ENCODE data around the gene THSD4. TPM values are rescaled to one million over a fixed set of nuclear protein-coding genes. Genes with fewer than 3 reads are reported as not detected.

The THSD4 gene
- total RNA-seq, 4 donors from 2014 or later, result 39.4 to 232 (median 127) TPM

- intact Hi-C loops (cut with DNase I), result no loop called here
- Histone ChIP-seq H3K27me3 (no peaks in the 10 kb centered on the region), H3K4me1 (peaks cover 0 to 88% (median 5%) of the 10 kb centered on the region in 3 donors), H3K4me3 (peak overlapping the region; percentile 37 to 60 (median 44)), H3K9me3 (no peaks in the 10 kb centered on the region), H3K27ac (peak overlapping the region; percentile 77 to 83 (median 81)), H3K36me3 (peaks cover 0 to 6% (median 0%) of the 10 kb centered on the region in 3 donors)
- TF ChIP-seq CTCF (IDR thresholded peaks at IDR 0.05) (no peak), POLR2A (IDR thresholded peaks at IDR 0.05) (no peak)
- 32 to 46% methylated on average over 2 to 5 of the region's 5 CpGs for WGBS, 2 donors
- no peak for DNase-seq
These were observed 434.4 kb downstream of the THSD4 start for GRCh38 chr15:71549697-71550096.

GRCh38 chr15:71551566-71551965 lies 436.3 kb downstream of the THSD4 start:
- Histone ChIP-seq H3K36me3 (peaks cover 0 to 6% (median 0%) of the 10 kb centered on the region in 3 donors), H3K27ac (peak overlapping the region; percentile 47 to 83 (median 70)), H3K27me3 (no peaks in the 10 kb centered on the region), H3K4me1 (peaks cover 0 to 80% (median 5%) of the 10 kb centered on the region in 3 donors), H3K9me3 (no peaks in the 10 kb centered on the region), H3K4me3 (peak overlapping the region in 3 of 4 donors; percentile 38 to 60 (median 50))
- WGBS, 2 donors, result 30 to 59% methylated on average over 4 to 5 of the region's 5 CpGs
- no peak for DNase-seq
- intact Hi-C loops (cut with DNase I), result no loop called here
- TF ChIP-seq POLR2A (IDR thresholded peaks at IDR 0.05) (no peak), CTCF (IDR thresholded peaks at IDR 0.05) (no peak)

DNA sequence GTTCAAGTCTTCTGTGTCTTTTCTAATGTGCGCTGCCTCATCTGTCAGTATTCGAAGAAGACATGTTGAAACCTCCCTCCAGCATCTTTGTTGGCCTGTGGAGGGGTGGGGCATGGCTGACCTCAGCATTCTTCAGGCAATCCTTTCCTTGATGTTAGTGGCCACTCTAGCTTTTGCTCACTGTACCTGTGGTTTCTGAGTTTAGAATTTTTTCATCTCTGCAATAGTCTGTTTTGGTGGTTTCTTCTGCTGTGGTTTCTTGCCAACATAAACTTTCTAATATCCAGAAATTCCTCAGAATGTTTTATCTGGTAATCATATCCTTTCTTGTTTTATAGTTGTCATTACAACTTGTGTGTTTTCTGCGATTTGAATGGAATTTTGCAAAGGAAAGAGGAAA lies 443.8 kb downstream of the THSD4 start:
- WGBS, 2 donors, result 34 to 62% methylated on average over 3 of the region's 3 CpGs
- H3K36me3 ChIP-seq, result peaks cover 0 to 14% (median 0%) of the 10 kb centered on the region in 3 donors
- H3K27me3 ChIP-seq, result no peaks in the 10 kb centered on the region
- no peak for DNase-seq
- peaks cover 0 to 78% (median 15%) of the 10 kb centered on the region in 3 donors for H3K4me1 ChIP-seq
- TF ChIP-seq POLR2A (IDR thresholded peaks at IDR 0.05), result no peak
- no peak for TF ChIP-seq CTCF (IDR thresholded peaks at IDR 0.05)
- H3K27ac ChIP-seq, result peak overlapping the region in 3 of 4 donors; percentile 23 to 47 (median 35)
- no peak overlapping the region for H3K4me3 ChIP-seq
- no peaks in the 10 kb centered on the region for H3K9me3 ChIP-seq
- intact Hi-C loops (cut with DNase I), result no loop called here

DNA sequence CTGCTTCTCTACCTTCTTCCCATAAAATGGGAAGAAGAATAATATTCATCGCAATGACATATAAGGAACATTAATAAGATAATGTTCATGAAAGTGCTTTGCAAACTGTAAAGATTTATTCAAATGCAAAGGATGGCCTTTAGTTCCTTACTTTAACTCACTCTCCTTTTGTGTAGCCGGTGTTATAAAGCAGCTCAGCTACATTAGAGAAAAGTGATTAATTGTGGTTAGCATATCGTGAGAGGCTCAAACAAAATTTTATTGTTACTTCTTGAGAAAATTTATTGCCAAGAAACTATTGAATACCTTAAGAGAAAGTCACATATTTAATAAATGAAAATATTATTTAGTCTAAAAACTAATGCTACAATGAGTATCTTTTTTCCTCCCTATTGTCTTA lies 444.3 kb downstream of the THSD4 start:
- H3K4me3 ChIP-seq, result no peak overlapping the region
- 31 to 35% methylated on average over 3 of the region's 3 CpGs for WGBS, 2 donors
- intact Hi-C loops (cut with DNase I), result no loop called here

GRCh38 chr15:71562251-71562650 lies 447.0 kb downstream of the THSD4 start:
- TF ChIP-seq POLR2A (IDR thresholded peaks at IDR 0.05), result no peak
- TF ChIP-seq CTCF (IDR thresholded peaks at IDR 0.05), result no peak
- 44 to 65% methylated on average over 5 of the region's 5 CpGs for WGBS, 2 donors
- Histone ChIP-seq H3K27me3 (no peaks in the 10 kb centered on the region), H3K27ac (peak overlapping the region; percentile 39 to 61 (median 44)), H3K4me3 (no peak overlapping the region), H3K4me1 (peaks cover 3 to 93% (median 20%) of the 10 kb centered on the region in 3 donors), H3K36me3 (peaks cover 0 to 8% (median 0%) of the 10 kb centered on the region in 3 donors), H3K9me3 (no peaks in the 10 kb centered on the region)
- intact Hi-C loops (cut with DNase I), result no loop called here
- no peak for DNase-seq

More for the DNA sequence above, 444.3 kb downstream of the THSD4 start:
- Histone ChIP-seq H3K4me1 (peaks cover 0 to 78% (median 17%) of the 10 kb centered on the region in 3 donors), H3K36me3 (peaks cover 0 to 9% (median 0%) of the 10 kb centered on the region in 3 donors), H3K27ac (peak overlapping the region in 3 of 4 donors; percentile 23 to 47 (median 35)), H3K9me3 (no peaks in the 10 kb centered on the region), H3K27me3 (no peaks in the 10 kb centered on the region)
- no peak for DNase-seq
- TF ChIP-seq POLR2A (IDR thresholded peaks at IDR 0.05) (no peak), CTCF (IDR thresholded peaks at IDR 0.05) (no peak)
